ENCODE data around the gene RCN1.
"Not testable (repeated sequence)": the region's sequence is repeated elsewhere in the genome, so short reads cannot be mapped to it uniquely, and the experiment has no call there.

Gene RCN1

DNA sequence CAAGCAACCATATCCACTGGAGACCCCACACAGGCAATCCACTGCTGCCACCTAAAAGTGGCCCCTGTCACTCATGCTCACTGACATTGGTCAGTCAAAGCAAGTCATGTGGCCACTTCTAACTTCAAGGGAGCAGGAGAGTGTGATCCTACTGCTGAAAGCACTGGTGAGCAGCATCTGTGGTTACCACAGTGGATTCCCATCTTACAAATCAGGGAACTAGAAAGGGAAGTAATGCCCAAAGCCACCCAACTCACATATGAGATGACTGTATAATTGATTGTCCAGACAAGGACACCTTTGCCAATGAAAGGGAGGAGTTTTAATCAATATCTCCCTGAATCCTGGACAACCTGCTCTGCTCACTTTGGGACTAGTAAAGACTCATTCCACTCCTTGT, 17.7 kb downstream of the RCN1 start:
- H3K27ac ChIP-seq = no peak overlapping the region
- DNase-seq (ENCODE audit: low read depth, low spot score) = no peak

DNA sequence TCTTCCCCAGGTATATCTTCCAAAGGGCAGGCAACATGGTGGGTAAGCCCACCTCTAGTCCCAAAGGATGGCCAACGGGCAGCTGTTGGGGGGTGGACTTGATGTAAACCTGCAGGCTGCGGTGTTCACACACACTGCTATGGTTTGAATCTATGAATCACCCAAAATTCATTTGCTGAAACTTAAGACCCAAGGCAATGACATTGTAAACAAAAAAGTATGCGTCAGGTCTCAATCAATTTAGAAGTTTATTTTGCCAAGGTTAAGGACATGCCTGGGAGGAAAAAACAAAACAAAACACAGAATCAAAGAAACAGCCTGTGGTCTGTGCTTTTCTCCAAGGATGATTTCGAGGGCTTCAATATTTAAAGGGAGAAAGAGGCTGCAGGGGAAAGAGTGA, 18.3 kb downstream of the RCN1 start:
- no peak overlapping the region for H3K27ac ChIP-seq
- no peak for DNase-seq (ENCODE audit: low read depth, low spot score)

DNA sequence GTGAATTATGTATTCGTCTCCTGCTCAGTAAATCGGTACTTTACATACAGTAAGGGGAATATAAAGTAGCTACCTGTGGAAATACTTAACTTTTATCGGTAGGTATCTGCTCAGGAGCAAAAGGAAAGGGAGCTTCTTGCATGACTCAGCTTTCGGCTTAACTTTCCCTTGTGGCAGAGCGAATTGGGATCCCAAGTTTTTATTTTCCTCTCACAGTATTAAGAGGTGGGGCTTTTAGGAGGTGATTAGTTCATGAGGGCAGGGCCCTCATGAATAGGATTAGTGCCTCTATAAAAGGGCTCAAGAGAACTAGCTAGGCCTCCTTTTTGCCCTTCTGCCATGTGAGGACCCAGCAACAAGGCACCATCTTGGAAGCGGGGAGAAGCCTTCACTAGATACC, 18.7 kb downstream of the RCN1 start:
- no peak overlapping the region for H3K27ac ChIP-seq
- no peak for DNase-seq (ENCODE audit: low read depth, low spot score)

DNA sequence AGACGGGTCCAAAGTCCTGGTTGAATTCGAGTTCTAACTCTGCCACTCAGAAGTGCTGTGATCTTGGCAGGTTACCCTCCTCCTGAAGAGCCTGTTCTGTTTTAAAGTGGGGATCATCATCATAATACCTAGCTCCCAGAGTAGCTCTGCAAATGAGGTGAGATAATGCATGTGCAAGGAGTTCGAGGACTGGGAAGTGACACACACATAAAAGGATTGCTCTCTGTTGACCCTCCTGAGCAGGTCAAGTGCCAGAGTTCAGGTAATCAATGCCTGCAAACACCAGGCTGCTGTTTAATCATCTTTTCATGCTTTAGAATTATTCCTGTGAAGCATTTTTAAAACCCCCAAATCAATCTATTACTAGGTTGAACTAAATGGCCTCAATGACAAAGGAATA, 19.9 kb downstream of the RCN1 start:
- H3K27ac ChIP-seq = no peak overlapping the region
- no peak for DNase-seq (ENCODE audit: low read depth, low spot score)

DNA sequence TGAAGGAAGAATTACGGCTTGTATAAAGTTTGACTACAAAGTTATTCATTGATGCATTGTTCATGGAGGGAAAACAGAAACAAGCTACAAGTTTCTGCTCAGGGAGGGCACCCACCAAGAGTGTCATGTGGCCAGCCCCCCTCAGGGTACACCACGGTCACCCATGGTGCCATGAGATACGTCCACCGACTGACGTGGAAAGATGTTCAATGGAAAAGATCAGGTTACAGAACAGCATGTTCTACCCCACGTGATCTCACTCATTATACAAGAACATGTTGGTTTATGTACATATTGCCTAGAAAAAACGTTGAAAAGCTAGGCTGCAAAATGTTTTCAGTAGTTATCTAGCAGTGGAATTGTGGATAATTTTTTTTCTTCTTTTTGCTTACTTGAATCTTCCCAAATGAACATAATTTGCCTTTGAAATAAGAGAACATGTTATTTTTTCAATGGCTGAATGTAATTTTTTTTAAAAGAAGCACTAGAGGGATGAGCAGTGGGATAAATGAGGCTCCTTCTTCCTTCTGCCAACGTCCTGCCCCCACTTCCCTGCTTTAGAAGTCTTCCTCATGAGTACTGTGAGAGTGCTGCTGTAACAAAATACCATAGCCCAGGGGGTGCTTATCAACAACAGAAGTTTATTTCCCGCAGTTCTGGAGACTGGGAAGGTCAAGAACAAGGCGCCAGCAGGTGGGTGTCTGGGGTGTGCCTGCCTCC, 22.5 kb downstream of the RCN1 start:
- DNase-seq (ENCODE audit: low read depth, low spot score) = no peak
- no peak overlapping the region for H3K27ac ChIP-seq

DNA sequence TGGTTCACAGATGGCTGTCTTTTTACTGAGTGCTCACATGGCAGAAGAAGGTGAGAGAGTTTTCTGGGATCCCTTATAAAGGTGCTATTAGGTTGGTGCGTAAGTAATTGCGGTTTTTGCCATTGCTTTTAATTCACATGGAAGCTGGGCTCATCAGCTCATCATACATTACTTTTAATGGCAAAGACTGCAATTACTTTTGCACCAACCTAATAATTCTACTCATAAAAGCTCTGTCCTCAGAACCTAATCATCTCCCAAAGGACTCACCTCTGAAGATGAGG, 23.0 kb downstream of the RCN1 start:
- DNase-seq (ENCODE audit: low read depth, low spot score) = no peak
- H3K27ac ChIP-seq = no peak overlapping the region

DNA sequence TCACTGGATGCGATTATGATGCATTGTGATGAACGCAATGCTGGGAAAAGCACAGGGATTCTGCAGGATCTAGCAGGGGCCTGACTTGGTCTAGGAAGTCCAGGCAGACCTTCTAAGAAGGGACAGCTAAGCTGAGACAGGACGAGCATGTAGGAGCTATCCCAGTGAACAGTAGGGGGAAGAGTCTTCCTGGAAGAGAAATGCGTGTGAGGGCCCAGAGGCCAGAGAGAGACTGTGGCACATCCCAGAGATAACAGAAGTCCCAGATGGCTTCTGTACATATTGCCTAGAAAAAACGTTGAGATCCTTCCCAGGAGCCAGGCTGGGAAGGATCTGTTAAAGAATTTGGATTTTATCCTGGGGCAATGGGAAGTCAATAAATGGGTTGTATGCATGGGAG, 24.6 kb downstream of the RCN1 start:
- no peak for DNase-seq (ENCODE audit: low read depth, low spot score)
- H3K27ac ChIP-seq = no peak overlapping the region

DNA sequence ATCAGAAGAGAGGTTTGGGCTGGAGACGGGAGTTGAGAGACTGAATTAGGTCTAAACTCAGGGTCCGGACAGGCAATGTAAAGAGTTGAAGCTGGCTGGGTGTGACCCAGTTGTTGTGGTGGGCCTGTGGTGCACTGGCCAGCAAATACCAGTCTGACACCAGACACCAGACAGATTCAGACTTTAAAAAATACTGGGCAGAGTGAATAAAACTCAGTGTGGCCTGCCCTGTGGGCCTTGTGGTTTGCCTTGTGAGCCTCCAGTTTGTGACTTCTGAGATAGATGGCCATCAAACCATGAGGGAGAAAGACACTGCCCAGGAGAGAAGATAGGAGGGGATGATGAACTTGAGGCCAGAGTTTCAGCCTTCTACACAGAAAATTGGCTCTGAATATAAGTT, 25.8 kb downstream of the RCN1 start:
- H3K27ac ChIP-seq = no peak overlapping the region
- DNase-seq (ENCODE audit: low read depth, low spot score) = no peak

DNA sequence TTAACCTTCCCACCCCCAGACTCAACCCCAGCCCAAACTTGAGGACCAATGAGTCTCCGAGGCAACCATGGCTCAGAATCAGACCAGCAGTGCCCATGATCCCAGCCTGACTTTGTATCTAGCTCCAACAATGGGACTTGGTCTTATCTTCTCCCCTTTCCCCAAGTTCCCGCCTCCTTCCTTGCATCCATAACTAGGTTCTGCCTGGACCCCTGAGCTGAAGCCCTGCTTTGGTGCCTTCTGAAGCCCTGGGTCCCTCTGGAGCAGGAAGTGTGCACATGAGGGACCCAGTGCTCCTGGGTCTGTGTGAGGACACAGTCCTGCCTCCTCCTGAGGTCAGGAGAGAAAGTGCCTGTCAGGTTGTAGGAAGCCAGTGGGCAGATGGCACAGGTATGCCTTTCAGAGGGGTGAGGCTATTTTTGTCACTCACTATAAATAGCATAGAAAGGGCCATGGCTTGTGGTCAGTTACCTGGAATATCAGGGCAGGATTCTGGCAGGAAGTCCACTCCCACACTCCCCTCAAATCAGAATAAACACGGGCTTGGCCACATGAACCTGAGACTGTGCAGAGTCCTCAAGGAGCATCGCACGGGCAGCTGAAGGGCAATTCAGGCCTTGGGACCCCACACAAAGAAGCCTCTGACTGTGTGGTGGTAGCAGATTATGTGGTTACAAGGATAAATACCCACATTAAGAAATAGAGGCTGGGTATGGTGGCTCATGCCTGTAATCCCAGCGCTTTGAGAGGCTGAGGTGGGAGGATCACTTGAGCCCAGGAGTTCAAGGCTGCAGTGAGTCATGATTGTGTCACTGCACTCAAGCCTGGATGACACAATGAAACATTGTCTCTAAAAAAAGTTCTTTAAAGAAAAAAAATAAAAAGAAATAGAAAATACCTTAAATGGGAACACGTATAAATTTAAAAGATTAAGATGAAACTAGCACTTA, 27.4 kb downstream of the RCN1 start:
- DNase-seq (ENCODE audit: low read depth, low spot score) = no peak
- H3K27ac ChIP-seq = peak overlapping the region; percentile 40

DNA sequence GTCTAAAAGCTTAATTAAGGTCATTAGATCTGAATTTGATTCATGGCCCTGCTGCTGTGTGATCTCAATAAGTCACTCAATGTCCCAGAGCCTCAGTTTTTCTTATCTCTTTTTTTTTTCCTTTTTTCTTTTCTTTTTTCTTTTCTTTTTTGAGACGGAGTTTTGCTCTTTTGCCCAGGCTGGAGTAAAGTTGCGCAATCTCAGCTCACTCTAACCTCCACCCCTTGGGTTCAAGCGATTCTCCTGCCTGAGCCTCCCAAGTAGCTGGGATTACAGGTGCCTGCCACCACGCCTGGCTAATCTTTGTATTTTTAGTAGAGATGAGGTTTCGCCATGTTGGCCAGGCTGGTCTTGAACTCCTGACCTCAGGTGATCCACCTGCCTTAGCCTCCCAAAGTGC, 28.3 kb downstream of the RCN1 start:
- peak overlapping the region; percentile 40 for H3K27ac ChIP-seq
- DNase-seq (ENCODE audit: low read depth, low spot score) = not testable (repeated sequence)

DNA sequence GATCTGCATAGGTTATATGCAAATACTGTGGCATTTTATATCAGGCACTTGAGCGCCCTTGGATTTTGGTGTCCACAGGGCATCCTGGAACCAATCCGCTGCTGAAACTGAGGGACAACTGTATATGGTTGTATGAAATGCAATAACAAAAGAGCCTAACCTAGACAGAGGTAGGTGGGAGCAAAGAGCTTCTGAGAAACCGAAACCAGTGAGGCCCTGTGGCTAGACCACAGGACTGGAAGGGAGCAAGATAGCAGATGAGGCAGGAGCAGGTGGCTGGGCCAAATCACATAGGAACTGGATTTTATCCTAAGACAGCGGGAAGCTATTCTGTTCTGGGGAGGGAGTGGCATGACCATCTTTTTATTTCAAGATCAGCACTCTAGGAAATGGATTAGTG, 30.1 kb downstream of the RCN1 start:
- DNase-seq (ENCODE audit: low read depth, low spot score) = no peak
- H3K27ac ChIP-seq = no peak overlapping the region

DNA sequence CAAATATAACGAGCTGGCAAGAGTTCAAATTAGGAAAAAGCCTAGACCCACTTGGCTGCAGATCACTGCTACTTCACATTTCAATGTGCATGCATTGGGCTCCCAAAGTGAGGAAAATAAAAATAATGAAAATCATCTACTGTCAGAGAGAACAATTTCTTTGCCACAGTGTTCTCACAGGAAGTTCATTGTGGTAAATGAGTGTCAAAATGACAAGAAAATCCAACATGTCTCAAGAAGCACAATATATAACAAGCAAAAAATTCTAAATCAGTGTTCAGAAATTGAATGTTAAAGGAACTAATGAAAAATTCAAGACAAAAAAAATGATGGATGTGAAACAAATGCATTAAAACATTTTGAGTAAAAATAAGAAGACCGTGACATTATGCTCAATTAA, 31.3 kb downstream of the RCN1 start:
- H3K27ac ChIP-seq = no peak overlapping the region
- DNase-seq (ENCODE audit: low read depth, low spot score) = no peak

DNA sequence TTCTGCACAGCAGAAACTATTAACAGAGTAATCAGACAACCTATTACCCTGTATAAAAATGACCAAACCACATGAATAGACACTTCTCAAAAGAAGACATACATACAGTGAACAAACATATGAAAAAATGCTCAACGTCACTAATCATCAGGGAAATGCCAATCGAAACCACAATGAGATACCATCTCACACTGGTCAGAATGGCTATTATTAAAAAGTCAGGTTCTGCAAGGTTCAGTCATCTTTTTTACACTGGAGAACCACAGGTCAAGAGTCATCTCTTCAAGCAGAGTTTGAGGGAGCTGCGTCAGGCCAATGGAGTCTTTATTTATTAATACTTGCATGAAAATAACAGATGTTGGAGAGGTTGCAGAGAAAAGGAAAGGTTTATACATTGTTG, 40.4 kb downstream of the RCN1 start:
- no peak overlapping the region for H3K27ac ChIP-seq
- no peak for DNase-seq (ENCODE audit: low read depth, low spot score)

DNA sequence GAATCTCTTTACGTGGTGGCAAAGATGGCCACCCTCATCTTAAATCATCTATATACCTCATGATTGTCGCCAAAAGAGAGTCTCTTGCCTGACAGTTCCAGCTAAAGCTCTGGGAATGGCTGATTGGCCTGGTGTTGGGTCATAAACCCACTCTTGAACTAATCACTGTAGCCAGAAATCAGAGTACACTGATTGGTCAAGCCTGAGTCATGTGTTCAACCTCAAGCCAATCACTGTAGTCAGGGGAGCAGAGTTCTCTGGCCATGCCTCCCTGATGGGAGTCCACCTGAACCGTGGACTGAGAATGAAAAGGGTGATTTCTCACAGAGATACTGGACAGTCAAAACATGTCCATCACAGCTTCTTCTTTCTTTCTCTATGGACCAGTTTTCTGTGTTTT, 45.8 kb downstream of the RCN1 start:
- peak overlapping the region; percentile 89 for H3K27ac ChIP-seq
- DNase-seq (ENCODE audit: low read depth, low spot score) = no peak

DNA sequence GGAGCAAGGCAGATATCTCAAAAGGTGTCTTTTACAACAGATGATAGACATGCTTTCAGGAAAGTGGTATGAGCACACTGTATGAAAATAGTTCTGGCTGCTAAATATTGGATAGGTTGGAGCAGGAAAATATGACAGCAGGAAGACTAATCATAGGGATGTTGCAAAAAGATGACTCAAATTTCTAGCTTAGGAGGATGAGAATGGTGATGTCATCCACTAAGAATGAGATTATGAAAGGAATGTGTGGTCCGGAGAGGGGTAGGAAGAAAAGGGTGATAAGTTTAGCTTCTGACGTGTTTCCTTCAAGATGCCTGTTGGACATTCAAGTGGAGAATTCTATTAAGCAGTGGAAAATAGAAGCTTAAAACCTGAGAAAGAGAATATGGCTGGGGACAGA, 46.4 kb downstream of the RCN1 start:
- DNase-seq (ENCODE audit: low read depth, low spot score) = peak; percentile 70
- H3K27ac ChIP-seq = peak overlapping the region; percentile 89

DNA sequence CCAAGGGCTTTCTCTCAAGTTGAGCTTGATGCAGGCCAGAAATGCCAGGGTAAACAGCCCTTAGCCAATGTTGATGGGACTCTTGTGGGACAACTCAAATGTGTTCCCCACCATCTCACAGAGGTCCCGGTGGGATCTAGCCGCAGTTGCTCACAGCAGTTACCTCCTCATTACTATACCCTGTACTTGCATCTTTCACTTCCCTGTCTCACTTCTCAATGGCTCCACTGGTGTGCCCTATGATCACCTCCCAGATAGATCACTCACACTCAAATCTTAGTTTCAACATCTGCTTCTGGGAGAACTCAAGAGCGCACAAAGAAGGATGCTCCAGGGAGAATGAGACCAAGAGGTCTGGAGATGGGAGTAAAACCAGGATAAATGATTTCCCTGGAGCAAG, 47.0 kb downstream of the RCN1 start:
- H3K27ac ChIP-seq = peak overlapping the region; percentile 89
- no peak for DNase-seq (ENCODE audit: low read depth, low spot score)

DNA sequence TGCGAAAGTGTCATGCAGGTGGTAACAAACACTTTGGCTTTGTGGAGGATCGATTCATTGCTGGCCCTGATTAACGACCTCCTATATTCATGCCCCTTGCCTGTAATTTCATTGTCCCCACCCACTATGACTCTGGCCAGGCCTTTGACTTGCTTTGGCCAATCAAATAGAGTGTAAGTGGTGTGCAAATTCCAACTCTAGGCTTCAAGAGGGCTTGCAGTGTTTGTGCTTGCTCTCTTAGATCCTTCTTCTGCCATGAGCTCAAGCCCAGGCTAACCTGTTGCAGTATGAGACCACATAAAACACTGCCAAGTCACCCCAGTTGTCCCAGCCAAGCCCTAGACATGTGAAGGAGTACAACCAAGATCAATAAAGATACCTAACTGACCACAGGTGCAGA, 48.0 kb downstream of the RCN1 start:
- H3K27ac ChIP-seq = no peak overlapping the region
- DNase-seq (ENCODE audit: low read depth, low spot score) = no peak

DNA sequence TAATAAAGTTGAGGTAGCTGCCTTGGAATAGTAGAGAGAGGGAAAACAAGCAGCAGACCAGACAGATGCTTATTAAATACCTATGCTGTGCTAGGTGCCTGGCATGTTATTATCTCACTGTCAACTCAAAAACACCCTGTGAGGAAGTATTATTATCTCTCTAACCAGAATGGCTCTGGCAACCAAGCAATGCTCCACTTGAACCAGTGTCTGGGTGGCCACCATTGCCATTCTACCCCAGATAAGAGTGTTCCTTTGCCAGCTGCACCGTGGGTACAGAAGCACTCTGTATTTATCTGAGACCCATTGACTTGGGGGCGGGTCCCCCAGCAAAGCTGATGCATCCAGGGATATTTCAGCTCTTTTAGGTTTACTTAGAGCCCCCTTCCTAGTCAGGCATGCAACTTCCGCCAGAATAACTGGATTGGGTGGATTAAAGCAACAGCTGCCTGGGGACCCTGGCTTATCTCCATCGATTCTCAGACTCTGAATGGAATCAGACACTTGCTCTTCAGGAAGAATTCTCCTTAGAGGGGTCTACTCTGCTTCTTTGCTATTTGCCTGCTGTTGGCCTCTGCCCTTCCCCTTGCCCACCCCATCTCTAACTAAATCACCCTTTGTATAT, 49.1 kb downstream of the RCN1 start:
- DNase-seq (ENCODE audit: low read depth, low spot score) = no peak
- H3K27ac ChIP-seq = no peak overlapping the region

DNA sequence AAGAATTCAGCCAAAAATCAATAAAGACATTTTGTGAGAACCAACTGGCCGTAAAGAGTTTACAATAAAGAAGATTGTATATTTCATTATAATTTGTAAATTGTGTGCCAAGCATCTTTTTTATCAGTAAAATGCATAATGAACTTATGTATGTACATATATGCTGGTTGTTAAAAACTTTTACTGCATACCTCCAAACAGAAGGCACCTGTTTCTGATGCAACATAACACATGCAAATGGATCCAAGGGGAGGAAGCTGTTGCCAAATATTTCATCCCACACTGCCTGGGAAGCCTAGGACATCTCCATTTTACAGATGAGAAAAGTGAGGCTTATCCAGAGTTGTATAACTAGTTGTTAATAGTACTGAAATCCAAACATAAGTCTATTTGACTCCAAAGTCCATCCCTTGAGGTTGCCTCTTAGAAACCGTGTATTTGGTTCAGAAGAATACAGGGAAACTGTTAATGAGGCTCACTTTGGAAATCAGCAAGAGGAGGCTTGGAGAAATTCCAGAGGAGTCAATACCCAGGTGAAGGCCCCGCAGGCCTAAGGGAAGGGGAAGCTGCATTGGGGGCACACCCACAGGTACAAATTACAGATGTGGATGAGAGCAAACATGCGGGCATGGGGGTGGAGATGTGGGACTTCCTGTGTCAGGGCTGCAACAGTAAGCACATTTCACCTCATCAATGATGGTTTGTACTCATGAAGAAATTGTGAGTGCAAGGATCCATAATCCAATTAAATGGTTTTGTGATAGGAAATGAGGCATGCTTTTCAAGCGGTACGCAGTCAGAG, 51.1 kb downstream of the RCN1 start:
- H3K27ac ChIP-seq = no peak overlapping the region
- DNase-seq (ENCODE audit: low read depth, low spot score) = no peak

DNA sequence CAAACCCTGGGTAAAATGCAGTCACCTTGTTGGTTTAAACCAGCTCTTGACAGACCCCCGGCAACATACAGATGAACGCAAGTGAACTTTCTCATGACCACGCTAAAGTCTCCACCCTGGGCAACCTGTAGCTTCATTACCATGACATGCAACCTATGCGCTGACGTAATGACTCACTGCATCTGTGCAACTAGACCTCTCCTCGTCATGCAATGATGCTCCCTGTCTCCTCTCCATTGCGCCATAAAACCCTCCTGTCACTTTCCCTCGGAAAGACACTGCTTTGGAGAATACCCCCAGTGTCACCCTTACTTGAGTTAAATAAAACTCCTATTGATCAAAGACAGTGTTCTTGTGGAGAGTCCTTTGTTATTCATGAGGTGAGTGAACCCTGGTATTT, 52.5 kb downstream of the RCN1 start:
- no peak for DNase-seq (ENCODE audit: low read depth, low spot score)
- no peak overlapping the region for H3K27ac ChIP-seq

DNA sequence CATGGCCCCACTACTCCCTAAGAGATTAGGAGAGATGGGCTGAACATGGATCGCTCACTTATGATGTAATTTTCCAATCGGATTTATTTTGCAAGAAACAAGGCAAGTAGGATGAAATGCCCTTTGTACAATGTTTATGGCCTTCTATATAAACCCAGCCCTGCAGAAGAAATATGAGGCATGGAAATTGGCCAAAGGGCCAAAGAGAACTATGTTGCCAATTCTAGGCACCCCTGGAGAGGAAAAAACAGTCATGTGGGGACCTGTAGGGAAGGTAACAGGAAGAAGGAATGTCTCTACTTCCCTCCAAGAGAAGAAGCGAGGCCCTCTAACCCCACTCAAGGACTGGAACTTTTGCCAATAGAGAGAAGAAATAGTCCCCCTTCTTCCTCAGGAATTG, 54.4 kb downstream of the RCN1 start:
- no peak overlapping the region for H3K27ac ChIP-seq
- DNase-seq (ENCODE audit: low read depth, low spot score) = no peak

Measured in epithelial cell of prostate (primary cell).